CD4-positive, alpha-beta T cell (primary cell): Measurements from ENCODE around the gene CCSER1. TPM values are rescaled to one million over a fixed set of nuclear protein-coding genes. Genes with fewer than 3 reads are reported as not detected.

Experiments used
- ATAC-seq: fragments of 200-7000 bp; cut with Tn5 transposase; one replicate; pipeline ENCODE4 v1.10.0; 2022; ENCODE audit warnings: mild to moderate bottlenecking; ENCODE audit not compliant: poor library complexity
- CTCF ChIA-PET: fragments of 350-600 bp; sonication (Branson Sonifier 250); formaldehyde crosslinking; loops from one replicate; lab custom pipeline; 2021; ENCODE audit warnings: antibody characterized with exemption, inconsistent platforms; lab: Charles Lee
- POLR2A ChIA-PET: fragments of 350-600 bp; sonication (Branson Sonifier 250); formaldehyde crosslinking; loops from one replicate; lab custom pipeline; 2021; ENCODE audit warnings: antibody characterized with exemption, inconsistent platforms; lab: Charles Lee
- DNase-seq, 14 experiments: peaks; one replicate each; pipeline ENCODE4 v3.0.0-alpha.2; 2013 to 2020; ENCODE audit warnings: mixed read lengths in 2 of 14
- H3K27ac ChIP-seq, 2 donors: one replicate each; pipeline versions ENCODE4 v1.5.1 to v1.7.0; 2013; ENCODE audit warnings: low read length in 2 of 2, low read depth in 1 of 2, mild to moderate bottlenecking in 1 of 2
- H3K27me3 ChIP-seq, 2 experiments: 1 replicate in 1 of 2; 2 replicates in 1 of 2; pipeline versions ENCODE4 v1.6.1 to v1.7.0; 2013; ENCODE audit warnings: low read length in 2 of 2, control low read depth in 1 of 2, mild to moderate bottlenecking in 1 of 2, moderate library complexity in 1 of 2; ENCODE audit not compliant: insufficient read depth in 2 of 2, control insufficient read depth in 1 of 2
- H3K36me3 ChIP-seq: one replicate; pipeline ENCODE4 v1.6.1; 2013; ENCODE audit warnings: low read length, control low read depth; ENCODE audit not compliant: insufficient read depth
- H3K4me1 ChIP-seq: one replicate; pipeline ENCODE4 v1.6.1; 2013; ENCODE audit warnings: low read length, control low read depth; ENCODE audit not compliant: insufficient read depth
- H3K4me3 ChIP-seq: one replicate; pipeline ENCODE4 v1.5.1; 2013; ENCODE audit warnings: mild to moderate bottlenecking, low read length, moderate library complexity
- H3K9me3 ChIP-seq, 2 experiments: 1 replicate in 1 of 2; 2 replicates in 1 of 2; pipeline versions ENCODE4 v1.6.1 to v1.7.0; 2013; ENCODE audit warnings: low read length in 2 of 2, mild to moderate bottlenecking in 2 of 2, control low read depth in 1 of 2, moderate library complexity in 1 of 2; ENCODE audit not compliant: control insufficient read depth in 1 of 2, insufficient read depth in 1 of 2
- H3K27ac Mint-ChIP-seq: one replicate; pipeline ENCODE4 v1.8.0; 2020; ENCODE audit warnings: mixed read lengths
- H3K27me3 Mint-ChIP-seq: one replicate; pipeline ENCODE4 v1.8.0; 2021; ENCODE audit warnings: mixed read lengths
- H3K36me3 Mint-ChIP-seq: one replicate; pipeline ENCODE4 v1.8.0; 2021; ENCODE audit warnings: low read depth, mixed read lengths
- H3K4me1 Mint-ChIP-seq: one replicate; pipeline ENCODE4 v1.8.0; 2021; ENCODE audit warnings: low read depth, mixed read lengths
- H3K4me3 Mint-ChIP-seq: one replicate; pipeline ENCODE4 v1.8.0; 2020; ENCODE audit warnings: mild to moderate bottlenecking, mixed read lengths
- H3K9me3 Mint-ChIP-seq: one replicate; pipeline ENCODE4 v1.8.0; 2020; ENCODE audit warnings: mixed read lengths
- CTCF ChIP-seq: fragments of 200-600 bp; IDR thresholded peaks from one replicate; pipeline ENCODE4 v1.8.0; 2022; ENCODE audit warnings: antibody characterized with exemption, mild to moderate bottlenecking
- intact Hi-C, 2 experiments: fragments of 100-400 bp; cut with DNase I in 1 of 2; cut with micrococcal nuclease in 1 of 2; formaldehyde crosslinking; loops; one replicate each; pipeline versions ENCODE4 v1.15.1 to v1.9.0; 2023 to 2025; cut with DNase I, micrococcal nuclease
- total RNA-seq, 174 experiments: library from RNA in 2 of 174; stranded (reverse) in 2 of 174; gene quantifications; one replicate each; pipeline ENCODE4 v1.2.3 and lab custom pipeline; 2021 to 2026

The CCSER1 gene
- total RNA-seq, 2 experiments from 2014 or later = 0.36 to 0.71 TPM

DNA sequence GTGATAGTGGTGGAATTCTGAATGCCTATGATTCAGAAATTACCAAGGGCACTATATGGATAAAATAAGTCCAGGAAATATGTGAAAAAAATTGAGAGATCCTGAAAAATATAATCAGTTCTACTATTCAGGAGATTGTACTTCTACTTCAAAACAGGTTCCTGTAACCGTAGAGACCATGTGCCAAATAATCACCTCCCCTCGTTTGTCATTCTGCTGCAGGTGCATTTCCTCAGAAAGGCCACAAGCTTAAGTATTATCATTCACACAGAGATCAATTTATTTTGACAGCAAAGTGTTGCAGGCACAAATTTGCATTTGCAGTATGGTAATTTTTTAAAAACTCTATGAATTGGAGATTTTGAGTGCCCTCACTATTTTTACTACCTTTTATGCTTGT lies 1000.0 kb downstream of the CCSER1 start:
- Histone ChIP-seq H3K9me3 (no peaks in the 10 kb centered on the region), H3K36me3 (no peaks in the 10 kb centered on the region), H3K4me1 (no peaks in the 10 kb centered on the region), H3K27me3 (no peaks in the 10 kb centered on the region), H3K27ac (no peak overlapping the region), H3K4me3 (no peak overlapping the region)
- POLR2A ChIA-PET = no interaction called here
- no peak for TF ChIP-seq CTCF
- Mint-ChIP-seq H3K27me3 (no peaks in the 10 kb centered on the region), H3K36me3 (no peaks in the 10 kb centered on the region), H3K9me3 (no peaks in the 10 kb centered on the region), H3K4me1 (no peaks in the 10 kb centered on the region), H3K4me3 (no peak overlapping the region), H3K27ac (no peak overlapping the region)
- CTCF ChIA-PET = no interaction called here
- DNase-seq = no peak
- no peak for ATAC-seq
- intact Hi-C loops = no loop called here

- Histone ChIP-seq H3K9me3 (no peaks in the 10 kb centered on the region), H3K27me3 (no peaks in the 10 kb centered on the region), H3K27ac (no peak overlapping the region), H3K4me3 (no peak overlapping the region), H3K4me1 (no peaks in the 10 kb centered on the region), H3K36me3 (no peaks in the 10 kb centered on the region)
- POLR2A ChIA-PET = no interaction called here
- DNase-seq (no peak), ATAC-seq (no peak)
- no peak for TF ChIP-seq CTCF
- Mint-ChIP-seq H3K4me1 (no peaks in the 10 kb centered on the region), H3K27ac (no peak overlapping the region), H3K27me3 (no peaks in the 10 kb centered on the region), H3K36me3 (no peaks in the 10 kb centered on the region), H3K4me3 (no peak overlapping the region), H3K9me3 (no peaks in the 10 kb centered on the region)
- intact Hi-C loops = no loop called here
- CTCF ChIA-PET = no interaction called here
These were observed 1000.6 kb downstream of the CCSER1 start for GRCh38 chr4:91127831-91128230.

DNA sequence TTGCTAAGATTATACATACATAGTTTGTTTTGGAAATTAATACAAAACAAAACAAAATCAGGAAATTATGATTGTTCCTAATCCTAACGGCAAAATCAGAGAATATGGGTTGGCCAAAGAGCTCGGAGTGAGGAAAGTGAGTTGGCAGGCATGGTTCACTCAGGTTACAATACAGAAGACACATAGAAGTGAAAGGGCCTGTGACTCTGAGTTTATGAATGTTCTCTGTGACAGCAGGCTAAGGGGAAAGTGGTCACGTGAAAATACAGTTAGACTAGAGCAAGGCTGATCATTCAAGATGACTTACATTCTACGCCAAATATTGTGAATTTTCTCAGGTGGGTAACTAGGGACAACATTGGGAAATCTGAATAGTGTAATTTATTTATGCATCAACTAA lies 1001.3 kb downstream of the CCSER1 start:
- no peaks in the 10 kb centered on the region for H3K36me3 Mint-ChIP-seq

More for the DNA sequence above, 1001.3 kb downstream of the CCSER1 start:
- Histone ChIP-seq H3K36me3 (no peaks in the 10 kb centered on the region), H3K4me1 (no peaks in the 10 kb centered on the region), H3K9me3 (peaks cover 0 to under 1% of the 10 kb centered on the region in 2 experiments), H3K27me3 (no peaks in the 10 kb centered on the region), H3K27ac (no peak overlapping the region), H3K4me3 (no peak overlapping the region)
- intact Hi-C loops = no loop called here
- TF ChIP-seq CTCF = no peak
- H3K4me3 Mint-ChIP-seq = no peak overlapping the region
- no peaks in the 10 kb centered on the region for H3K4me1 Mint-ChIP-seq
- ATAC-seq (no peak), DNase-seq (no peak)
- no peaks in the 10 kb centered on the region for H3K27me3 Mint-ChIP-seq
- peaks cover 4% of the 10 kb centered on the region for H3K9me3 Mint-ChIP-seq
- H3K27ac Mint-ChIP-seq = no peak overlapping the region
- ChIA-PET POLR2A (no interaction called here), CTCF (no interaction called here)
